ENCODE measurements around the gene SPTAN1.
"Not testable (repeated sequence)": the region's sequence is repeated elsewhere in the genome, so short reads cannot be mapped to it uniquely, and the experiment has no call there.

Gene SPTAN1

DNA sequence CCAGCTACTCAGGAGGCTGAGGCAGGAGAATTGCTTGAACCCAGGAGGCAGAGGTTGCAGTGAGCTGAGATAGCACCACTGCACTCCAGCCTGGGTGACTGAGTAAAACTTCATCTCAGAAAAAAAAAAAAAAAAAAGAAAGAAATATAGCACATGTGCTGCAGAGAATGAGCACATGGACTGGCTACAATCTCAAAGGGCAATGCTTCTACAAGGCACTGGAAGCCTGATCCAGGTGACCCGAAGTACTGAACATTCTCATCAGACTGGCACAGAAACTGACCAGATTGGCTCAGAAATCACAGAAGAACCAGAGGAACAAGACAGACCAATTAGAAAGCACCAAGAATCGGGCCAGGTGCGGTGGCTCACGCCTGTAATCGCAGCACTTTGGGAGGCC, 99.4 kb downstream of the SPTAN1 start:
- no peaks in the 10 kb centered on the region for H3K9me3 Mint-ChIP-seq
- DNase-seq (no peak), ATAC-seq (no peak)
- peaks cover 4% of the 10 kb centered on the region for H3K4me1 Mint-ChIP-seq
- no peaks in the 10 kb centered on the region for H3K27me3 Mint-ChIP-seq
- H3K27ac Mint-ChIP-seq, result no peak overlapping the region
- H3K4me3 Mint-ChIP-seq, result no peak overlapping the region

DNA sequence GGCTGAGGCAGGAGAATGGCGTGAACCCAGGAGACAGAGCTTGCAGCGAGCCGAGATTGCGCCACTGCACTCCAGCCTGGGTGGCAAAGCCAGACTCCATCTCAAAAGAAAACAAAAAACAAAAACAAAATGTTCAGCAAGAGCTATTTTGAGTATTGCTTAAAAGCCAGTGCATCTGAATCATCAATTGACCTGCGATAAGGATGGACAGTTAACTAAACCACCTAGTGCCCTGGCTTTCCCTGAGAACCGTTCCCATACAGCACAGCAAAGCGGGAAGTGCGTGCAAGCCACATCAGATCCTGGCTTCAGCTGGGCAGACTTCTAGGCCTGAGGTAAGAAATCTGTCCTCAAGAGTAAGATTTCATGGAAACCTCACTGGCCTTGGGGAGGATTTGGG, 101.5 kb downstream of the SPTAN1 start:
- DNase-seq (no peak), ATAC-seq (no peak)
- Mint-ChIP-seq H3K4me1 (peaks cover 4% of the 10 kb centered on the region), H3K27ac (no peak overlapping the region), H3K4me3 (no peak overlapping the region), H3K9me3 (no peaks in the 10 kb centered on the region), H3K27me3 (no peaks in the 10 kb centered on the region)

- ATAC-seq, result no peak
- no peak overlapping the region for H3K4me3 Mint-ChIP-seq
Measured at GRCh38 chr9:128654481-128654880, 102.1 kb downstream of the SPTAN1 start.

DNA sequence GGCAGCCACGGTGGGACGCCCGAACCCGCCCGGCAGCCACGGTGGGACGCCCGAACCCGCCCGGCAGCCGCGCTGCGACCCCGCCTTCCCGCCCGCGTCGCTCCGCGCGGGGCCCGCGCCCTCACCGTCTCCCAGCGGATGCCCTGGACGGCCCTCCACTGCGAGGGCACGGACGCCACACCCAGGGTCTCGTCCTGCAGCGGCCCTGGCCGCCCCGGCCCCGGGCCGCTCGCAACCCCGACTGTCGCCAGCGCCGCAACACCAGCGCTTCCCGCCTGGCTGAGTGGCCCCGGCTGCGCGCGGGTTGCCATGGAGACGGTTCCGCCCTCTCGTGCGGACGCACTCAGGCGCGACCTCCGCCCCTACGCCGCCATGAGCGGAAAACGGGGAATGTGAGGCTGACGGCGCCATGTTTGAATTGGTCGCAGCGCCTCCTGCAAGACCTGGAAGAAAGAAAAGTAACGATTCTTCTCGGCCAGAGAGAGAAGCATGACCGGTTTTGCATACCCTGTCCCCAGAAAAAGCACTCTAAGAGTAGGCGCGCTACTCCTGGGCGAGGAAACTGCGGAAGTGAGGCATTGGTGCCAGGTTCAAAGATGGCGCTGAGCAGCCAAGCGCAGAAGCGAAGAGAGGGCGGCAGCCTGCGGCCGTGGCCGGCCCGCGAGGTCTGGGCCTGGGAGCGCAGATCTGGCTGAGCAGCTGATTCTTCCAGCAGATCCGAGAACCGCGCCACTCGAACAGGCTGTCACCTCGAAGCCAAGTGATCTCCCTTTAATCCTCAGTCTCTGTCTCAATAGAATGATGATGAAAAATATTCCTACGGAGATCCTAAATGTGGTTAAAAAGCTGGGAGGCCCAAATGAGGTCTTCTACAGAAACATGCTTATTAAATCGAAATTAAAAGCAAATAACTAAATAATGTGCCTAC, 104.3 kb downstream of the SPTAN1 start, which contains the start of gene DYNC2I2:
TSS of gene DYNC2I2 (minus strand) at position 432 of the 928 bp plus-strand sequence. CDS start at position 311, 121 bp downstream.
- peaks cover 4% of the 10 kb centered on the region for H3K4me1 Mint-ChIP-seq
- H3K9me3 Mint-ChIP-seq, result no peaks in the 10 kb centered on the region
- peak; percentile 99 for ATAC-seq
- H3K4me3 Mint-ChIP-seq, result peak within 1 kb of the TSS; percentile 94 to 96
- peak within 1 kb of the TSS; percentile 100 for H3K27ac Mint-ChIP-seq
- DNase-seq, result peak; percentile 96
- no peaks in the 10 kb centered on the region for H3K27me3 Mint-ChIP-seq

More at GRCh38 chr9:128654481-128654880, 102.1 kb downstream of the SPTAN1 start:
- no peak for DNase-seq
- peaks cover 4% of the 10 kb centered on the region for H3K4me1 Mint-ChIP-seq
- no peak overlapping the region for H3K27ac Mint-ChIP-seq
- H3K27me3 Mint-ChIP-seq, result no peaks in the 10 kb centered on the region
- no peaks in the 10 kb centered on the region for H3K9me3 Mint-ChIP-seq

- DNase-seq (no peak), ATAC-seq (no peak)
- H3K27me3 Mint-ChIP-seq, result no peaks in the 10 kb centered on the region
- peaks cover 4% of the 10 kb centered on the region for H3K4me1 Mint-ChIP-seq
- H3K4me3 Mint-ChIP-seq, result peak overlapping the region; percentile 94 to 96
- H3K27ac Mint-ChIP-seq, result peak overlapping the region; percentile 100
- no peaks in the 10 kb centered on the region for H3K9me3 Mint-ChIP-seq
Measured at GRCh38 chr9:128657344-128657704, 104.9 kb downstream of the SPTAN1 start.

DNA sequence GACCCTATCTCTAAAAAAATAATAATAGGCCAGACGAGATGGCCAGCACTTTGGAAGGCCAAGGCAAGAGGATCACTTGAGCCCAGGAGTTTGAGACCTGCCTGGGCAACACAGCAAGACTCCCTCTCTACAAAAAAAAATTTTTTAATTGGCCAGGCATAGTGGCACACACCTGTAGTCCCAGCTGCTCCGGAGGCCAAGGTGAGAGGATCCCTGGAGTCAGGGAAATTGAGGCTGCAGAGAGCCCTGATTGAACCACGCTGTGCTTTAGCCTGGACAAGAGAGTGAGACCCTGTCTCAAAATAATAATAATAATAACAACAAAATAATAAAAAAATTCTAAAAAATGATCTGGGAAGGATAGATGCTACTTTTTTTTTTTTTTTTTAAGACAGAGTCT, 105.4 kb downstream of the SPTAN1 start:
- Mint-ChIP-seq H3K9me3 (no peaks in the 10 kb centered on the region), H3K27ac (peak overlapping the region in 1 of 2 donors; percentile 100), H3K4me1 (peaks cover 4% of the 10 kb centered on the region), H3K27me3 (no peaks in the 10 kb centered on the region), H3K4me3 (peak overlapping the region in 1 of 2 donors; percentile 96)
- ATAC-seq, result no peak
- DNase-seq, result no peak

DNA sequence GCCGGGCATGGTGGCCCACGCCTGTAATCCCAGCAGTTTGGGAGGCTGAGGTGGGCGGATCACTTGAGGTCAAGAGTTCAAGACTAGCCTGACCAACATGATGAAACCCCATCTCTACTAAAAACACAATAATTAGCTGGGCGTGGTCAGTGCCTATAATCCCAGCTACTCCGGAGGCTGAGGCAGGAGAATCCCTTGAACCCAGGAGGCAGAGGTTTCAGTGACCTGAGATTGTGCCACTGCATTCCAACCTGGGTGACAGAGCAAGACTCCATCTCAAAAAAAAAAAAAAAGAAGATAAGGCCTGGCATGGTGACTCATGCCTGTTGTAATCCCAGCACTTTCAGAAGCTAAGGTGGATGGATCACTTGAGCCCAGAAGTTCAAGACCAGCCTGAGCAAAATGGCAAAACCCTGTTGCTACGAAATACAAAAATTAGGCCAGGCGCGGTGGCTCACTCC, 114.1 kb downstream of the SPTAN1 start:
- H3K4me1 Mint-ChIP-seq, DNase-seq, H3K9me3 Mint-ChIP-seq, H3K4me3 Mint-ChIP-seq, ATAC-seq, H3K27me3 Mint-ChIP-seq, H3K27ac Mint-ChIP-seq: not testable (repeated sequence)

DNA sequence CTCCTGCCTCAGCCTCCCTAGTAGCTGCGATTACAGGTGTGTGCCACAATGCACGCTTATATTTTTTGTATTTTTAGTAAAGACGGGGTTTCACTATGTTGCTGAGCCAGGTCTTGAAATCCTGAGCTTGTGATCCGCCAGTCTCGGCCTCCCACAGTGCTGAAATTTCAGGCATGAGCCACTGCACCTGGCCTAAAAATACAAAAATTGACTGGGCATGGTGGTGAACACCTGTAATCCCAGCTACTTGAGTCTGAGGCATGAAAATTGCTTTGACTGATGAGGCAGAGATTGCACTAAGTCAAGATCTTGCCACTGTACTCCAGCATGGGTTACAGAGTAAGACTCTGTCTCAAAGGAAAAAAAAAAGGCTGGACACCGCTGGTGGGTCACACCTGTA, 117.4 kb downstream of the SPTAN1 start:
- Mint-ChIP-seq H3K9me3 (no peaks in the 10 kb centered on the region), H3K4me1 (peaks cover 4% of the 10 kb centered on the region), H3K27ac (no peak overlapping the region), H3K27me3 (no peaks in the 10 kb centered on the region), H3K4me3 (no peak overlapping the region)
- ATAC-seq, result no peak
- DNase-seq, result no peak

DNA sequence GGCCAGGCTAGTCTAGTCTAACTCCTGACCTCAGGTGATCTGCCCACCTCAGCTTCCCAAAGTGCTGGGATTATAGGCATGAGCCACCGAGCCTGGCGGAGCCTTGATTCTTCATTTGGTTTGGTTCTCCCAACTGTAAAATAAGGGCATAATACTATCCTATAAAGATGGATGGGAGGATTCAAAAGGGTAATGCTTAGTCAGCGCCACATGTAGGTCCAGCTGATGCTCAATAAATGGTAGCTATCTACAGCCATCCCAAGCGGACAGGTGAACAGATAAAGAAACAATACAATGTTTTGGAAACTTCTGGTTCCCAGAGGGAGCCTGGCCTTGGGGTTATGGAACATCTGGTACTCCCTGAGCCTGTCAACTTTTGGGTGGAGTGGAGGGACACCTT, 123.0 kb downstream of the SPTAN1 start:
- no peaks in the 10 kb centered on the region for H3K27me3 Mint-ChIP-seq
- peaks cover 5% of the 10 kb centered on the region for H3K4me1 Mint-ChIP-seq
- ATAC-seq (no peak), DNase-seq (no peak)
- H3K27ac Mint-ChIP-seq, result peak overlapping the region in 1 of 2 donors; percentile 12
- H3K4me3 Mint-ChIP-seq, result no peak overlapping the region
- no peaks in the 10 kb centered on the region for H3K9me3 Mint-ChIP-seq

GRCh38 chr9:128677794-128678193, 125.4 kb downstream of the SPTAN1 start:
- DNase-seq, result no peak
- no peak for ATAC-seq
- no peak overlapping the region for H3K4me3 Mint-ChIP-seq
- no peaks in the 10 kb centered on the region for H3K27me3 Mint-ChIP-seq
- H3K4me1 Mint-ChIP-seq, result peaks cover 13% of the 10 kb centered on the region
- no peaks in the 10 kb centered on the region for H3K9me3 Mint-ChIP-seq
- no peak overlapping the region for H3K27ac Mint-ChIP-seq
